ENCODE results near the gene PXT1.
A peak's percentile ranks its signal among the peaks of the same experiment; 100 is the strongest.
"Not testable (repeated sequence)": the region's sequence is repeated elsewhere in the genome, so short reads cannot be mapped to it uniquely, and the experiment has no call there.

Gene PXT1

DNA sequence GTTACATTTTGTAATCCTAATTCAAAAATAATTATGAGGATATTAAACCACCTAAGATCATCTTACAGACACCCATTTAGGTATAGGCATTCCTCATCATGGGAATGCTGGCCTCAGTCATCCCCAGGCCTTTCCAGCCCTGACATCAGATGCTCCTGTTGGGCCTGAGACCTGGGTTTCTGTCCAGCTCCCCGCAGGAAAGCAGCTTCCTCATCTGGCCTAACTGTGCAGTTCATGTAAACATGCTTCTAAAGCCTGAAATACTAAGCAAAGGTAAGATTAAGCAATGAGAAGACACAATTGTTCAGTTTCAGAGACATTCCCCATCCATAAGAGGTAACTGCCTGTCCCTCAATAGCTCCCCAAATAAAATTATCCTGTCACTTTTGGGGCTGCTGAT is 74.2 kb downstream of the PXT1 start:
- DNase-seq = no peak

DNA sequence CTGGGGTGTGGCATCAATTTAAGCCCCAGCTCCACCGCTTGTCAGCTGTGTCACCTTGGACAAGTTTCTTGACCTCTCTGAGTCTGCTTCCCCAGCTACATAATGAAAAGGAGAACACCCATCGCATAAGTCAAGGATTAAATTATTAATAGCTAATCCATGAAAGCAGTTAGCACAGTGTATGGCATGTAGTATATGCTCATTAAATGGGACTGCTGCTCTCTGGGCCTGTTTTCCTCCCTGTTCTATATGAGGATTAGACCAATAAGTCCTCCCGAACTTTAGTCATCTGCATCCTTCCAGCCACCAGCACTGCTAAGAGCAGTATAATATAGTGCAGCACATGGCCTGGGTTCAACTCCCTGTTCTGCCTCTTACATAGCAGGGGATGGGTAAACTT is 74.9 kb downstream of the PXT1 start:
- no peak for DNase-seq

DNA sequence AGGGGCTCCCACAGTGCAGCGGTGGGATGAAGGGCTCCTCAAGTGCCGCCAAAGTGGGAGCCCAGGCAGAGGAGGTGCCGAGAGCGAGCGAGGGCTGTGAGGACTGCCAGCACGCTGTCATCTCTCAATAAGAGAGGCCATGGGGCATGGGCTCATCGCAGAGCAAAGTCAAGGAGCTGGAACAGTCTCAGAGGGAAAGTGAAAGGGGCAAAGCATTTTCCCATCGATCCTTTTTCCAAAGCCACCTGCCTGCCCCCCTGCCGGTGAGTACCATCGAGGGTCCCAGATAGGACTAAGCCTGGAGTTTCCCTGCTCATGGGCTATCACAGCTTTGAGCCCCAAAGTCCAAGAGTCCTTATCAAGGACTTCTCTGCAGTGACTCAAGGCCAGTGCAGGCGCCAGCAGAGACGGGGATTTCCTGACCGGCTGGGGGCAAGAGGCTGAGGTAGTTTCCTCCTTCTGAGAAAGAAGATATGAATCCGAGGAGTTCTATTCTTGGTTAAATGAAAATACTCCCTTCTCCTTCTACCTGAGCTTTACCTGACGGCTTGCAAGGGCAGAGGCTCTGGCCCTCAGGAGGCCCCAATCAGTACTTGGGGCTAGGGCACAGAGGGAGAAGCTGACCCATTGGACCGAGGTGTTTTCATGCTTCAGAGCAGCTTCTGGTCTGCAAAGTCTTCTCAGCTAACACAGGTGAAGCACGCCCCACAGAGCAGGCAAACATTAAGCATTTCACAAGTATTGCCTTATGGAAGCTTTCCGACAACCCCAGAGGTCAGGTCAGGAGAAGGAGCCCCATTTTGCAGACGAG is 77.8 kb downstream of the PXT1 start:
- DNase-seq = peak; percentile 39

DNA sequence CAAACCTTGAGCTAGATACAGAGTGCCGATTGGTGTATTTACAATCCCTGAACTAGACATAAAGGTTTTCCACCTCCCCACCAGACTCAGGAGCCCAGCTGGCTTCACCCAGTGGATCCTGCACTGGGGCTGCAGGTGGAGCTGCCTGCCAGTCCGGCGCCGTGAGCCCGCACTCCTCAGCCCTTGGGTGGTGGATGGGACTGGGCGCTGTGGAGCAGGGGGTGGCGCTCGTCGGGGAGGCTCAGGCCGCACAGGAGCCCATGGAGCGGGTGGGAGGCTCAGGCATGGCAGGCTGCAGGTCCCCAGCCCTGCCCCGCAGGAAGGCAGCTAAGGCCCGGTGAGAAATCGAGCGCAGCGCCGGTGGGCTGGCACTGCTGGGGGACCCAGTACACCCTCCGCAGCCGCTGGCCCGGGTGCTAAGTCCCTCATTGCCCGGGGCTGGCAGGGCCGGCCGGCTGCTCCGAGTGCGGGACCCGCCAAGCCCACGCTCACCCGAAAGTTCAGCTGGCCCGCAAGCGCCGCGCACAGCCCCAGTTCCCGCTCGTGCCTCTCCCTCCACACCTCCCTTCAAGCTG is 78.5 kb downstream of the PXT1 start:
- DNase-seq = not testable (repeated sequence)

DNA sequence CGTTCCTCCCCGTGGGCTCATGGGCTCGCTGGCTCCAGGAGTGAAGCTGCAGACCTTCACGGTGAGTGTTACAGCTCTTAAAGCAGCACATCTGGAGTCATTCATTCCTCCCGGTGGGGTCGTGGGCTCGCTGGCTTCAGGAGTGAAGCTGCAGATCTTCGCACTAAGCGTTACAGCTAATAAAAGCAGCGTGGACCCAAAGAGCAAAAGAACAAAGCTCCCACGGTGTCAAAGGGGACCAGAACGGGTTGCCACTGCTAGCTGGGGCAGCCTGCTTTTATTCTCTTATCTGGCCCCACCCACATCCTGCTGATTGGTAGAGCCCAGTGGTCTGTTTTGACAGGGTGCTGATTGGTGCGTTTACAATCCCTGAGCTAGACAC is 79.3 kb downstream of the PXT1 start:
- DNase-seq = not testable (repeated sequence)

DNA sequence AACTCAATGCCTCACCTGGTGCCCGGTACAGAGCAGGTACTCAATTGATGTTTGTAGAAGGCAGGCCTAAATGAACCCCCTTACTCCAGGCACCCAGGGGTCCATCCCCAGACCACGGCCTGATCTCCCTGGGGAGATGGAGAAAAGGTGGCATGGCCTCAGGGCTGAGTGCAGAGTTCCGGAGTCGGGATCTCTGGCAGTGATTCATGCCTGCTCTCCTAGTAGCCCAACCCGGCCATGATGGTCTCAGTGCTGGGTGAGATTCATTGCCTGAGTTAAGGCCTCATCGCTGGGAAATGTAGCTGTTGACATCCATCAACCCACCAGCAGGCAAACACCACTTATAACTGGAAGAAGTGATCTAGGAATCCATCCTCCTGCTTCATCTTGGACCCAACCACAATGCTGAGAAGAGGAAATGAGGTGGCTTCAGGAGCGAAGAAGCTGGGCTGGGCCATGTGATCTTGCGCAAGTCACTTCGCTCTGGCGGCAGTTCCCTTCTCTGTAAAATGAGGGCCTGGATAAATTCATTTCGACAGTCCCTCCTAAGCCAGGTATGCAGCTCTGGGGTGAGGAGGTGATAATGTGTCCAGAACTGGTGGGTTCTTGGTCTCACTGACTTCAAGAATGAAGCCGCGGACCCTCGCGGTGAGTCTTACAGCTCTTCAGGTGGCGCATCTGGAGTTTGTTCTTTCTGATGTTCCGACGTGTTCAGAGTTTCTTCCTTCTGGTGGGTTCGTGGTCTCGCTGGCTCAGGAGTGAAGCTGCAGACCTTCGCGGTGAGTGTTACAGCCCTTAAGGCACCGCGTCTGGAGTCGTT is 79.9 kb downstream of the PXT1 start:
- no peak for DNase-seq

- no peak for DNase-seq
These were observed 81.6 kb downstream of the PXT1 start for GRCh38 chr6:36361071-36361470.

DNA sequence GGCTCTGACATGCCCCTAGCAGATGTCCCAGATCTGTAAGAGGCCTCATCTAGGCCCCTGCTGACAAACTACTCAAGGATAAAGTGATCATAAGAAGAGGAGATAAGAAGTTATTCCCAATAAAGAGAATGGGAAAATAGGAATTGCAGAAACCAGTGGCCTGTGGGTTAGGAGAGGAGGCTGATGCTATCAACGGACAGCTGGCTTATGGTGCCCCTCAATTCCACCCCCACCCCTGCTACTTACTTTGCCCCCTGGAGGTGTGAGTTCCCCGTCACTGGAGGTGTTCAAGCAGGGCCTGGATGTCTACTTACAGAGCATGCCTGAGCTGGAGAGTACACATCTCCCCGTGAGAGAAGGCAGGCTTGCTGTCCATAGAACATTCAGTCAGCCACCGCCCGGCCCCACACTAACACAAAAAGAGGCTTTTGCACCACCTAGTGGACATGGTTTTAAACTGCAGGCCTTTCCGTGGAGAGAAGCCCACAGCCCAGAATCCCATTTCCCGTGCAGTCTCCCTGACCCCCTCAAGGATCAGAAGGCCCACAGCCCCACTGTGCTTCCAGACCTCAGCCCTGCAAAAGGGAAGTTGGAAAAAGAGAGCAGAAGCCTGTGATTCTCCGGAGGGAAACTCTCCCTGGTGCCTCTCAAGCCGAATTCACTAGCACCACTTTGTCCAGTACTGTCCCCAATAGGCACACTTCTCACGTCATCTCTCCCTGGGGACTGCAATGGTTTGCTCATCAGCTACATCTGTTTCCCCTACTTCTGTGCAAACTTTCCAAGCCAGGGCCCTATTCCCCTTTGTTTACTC is 82.2 kb downstream of the PXT1 start:
- DNase-seq = peak; percentile 65

DNA sequence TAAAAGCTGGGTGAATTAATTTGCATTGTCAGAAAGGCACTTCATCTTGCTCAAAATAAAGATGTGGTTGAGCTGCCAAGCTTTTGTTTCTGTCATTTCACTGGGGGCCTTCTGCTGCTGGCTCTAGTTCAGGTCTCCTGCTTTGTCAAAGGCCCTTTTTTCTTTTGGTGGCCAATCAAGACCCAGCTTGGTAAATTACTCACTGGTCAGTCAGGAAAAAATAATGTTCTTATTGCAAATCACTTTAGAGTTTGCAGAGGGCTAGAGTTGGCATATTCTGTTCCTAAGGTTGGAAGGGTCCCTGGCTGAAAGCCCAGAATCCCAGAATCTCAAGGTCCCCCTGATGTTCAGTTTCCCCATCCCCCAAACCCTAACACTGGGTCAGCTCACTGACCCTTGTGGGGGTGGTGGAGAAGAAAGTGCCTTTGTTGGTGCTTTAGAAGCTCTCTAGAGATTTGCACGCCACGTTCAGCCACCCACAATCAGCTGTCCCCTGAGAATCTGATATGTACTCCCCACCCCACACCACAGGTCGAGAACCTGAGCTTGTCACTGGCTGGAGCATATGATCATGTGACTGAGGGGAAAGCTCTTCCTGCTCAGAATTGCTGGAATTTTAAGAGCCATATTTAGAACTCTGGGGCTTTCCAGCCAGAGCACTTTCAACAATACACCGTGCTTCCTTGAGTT is 84.3 kb downstream of the PXT1 start:
- no peak for DNase-seq

- DNase-seq = no peak
These were observed 84.8 kb downstream of the PXT1 start for GRCh38 chr6:36357872-36358225.

DNA sequence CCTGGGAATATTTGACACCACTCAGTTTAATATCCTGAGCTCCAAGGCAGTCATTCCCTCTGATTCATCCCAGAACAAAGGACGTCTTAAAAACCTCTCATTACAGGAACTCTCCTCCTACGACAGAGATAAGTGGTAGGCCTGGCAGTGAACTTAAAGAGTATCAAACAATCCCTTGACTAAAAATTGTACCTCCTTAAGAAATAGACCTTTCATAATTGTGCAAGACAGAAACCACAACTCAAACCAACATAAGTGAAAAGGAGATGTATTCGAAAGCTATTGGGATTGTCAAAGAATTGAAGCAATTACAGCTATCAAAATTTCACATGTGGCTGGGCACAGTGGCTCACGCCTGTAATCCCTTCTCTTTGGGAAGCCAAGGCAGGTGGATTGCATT is 86.8 kb downstream of the PXT1 start:
- no peak for DNase-seq

- DNase-seq = peak; percentile 91
These were observed 89.2 kb downstream of the PXT1 start for GRCh38 chr6:36353411-36353915.

- no peak for DNase-seq
These were observed 90.0 kb downstream of the PXT1 start for GRCh38 chr6:36352477-36353157.

DNA sequence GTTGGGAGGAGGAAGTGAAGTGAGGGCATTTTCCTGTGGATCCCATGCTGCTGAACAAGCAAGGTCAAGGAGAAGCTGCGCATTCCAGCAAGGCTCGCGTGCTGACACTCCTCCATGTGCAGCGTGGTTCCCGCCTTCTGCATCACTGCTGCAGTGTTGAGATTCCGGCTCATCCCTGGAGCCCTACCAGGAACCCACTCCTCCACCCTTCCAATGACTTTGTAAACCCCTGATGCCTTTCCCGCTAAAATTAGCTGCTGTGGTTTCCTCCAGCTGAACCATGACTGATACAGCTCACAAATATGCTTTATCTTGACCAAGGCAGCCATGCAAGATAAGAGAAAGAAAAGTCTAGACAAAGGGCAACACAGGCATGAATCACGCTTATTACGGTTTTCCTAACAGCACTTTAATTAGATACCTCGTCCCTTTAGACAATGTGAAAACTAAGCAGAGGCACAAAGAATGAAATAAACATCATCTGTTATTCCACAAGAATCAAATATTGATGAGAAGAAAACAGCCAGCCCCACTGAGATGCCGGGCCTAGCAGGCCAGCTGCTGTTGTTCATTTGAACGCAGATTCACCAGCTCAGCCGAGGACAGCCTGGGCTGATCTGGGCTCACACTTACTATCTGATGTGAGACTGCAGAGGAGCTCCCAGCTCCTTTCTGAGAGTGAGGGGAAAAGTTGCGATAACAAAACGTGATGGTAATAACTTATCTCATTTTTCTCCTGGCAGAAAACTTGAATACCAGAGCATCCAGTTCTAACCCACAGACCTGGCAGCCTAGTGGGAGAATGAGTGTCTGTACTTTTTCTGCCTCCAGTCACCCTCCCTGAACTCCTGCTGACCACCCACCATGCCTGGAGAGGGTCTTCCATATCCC is 91.7 kb downstream of the PXT1 start:
- DNase-seq = peak; percentile 89

DNA sequence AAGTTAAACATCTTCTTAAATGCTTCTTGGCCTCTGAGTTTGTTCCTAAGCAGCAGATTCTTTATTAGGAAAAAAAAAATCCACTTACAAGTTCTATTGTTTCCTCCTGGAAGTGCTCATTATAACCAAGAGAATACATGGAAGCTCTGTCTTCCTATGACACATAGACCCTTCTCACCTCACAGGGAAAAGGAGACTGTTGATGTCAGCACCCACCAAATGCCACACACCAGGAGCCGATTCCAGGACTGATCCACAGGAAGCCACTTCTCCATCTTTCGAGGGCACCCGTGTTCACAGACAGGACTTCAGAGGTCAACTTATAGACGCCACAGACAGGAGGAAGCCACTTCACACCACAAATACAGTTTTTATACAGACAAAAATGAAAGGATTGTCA is 92.6 kb downstream of the PXT1 start:
- DNase-seq = no peak

GRCh38 chr6:36349240-36349639 is 93.4 kb downstream of the PXT1 start:
- no peak for DNase-seq

GRCh38 chr6:36347621-36348020 is 95.0 kb downstream of the PXT1 start:
- no peak for DNase-seq

GRCh38 chr6:36346486-36347273 is 96.0 kb downstream of the PXT1 start:
- no peak for DNase-seq

GRCh38 chr6:36345681-36346466 is 96.8 kb downstream of the PXT1 start:
- DNase-seq = no peak
